ENCODE measurements around the gene PRR5L.

DNA sequence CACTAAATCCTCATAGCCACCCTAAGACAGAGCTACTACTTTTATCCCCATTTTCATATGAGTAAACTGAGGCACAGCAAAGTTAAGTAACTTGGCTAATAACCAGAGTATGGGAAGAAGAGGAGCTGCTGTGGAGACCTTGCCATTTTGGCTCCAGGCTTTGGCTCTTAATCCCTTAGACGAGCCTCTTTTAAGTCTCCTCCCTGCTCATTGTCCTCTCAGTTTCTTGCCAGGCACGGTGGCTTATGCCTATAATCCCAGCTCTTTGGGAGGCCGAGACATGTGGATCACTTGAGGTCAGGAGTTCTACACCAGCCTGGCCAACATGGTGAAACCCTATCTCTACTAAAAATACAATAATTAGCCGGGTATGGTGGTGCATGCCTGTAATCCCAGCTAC is 78.6 kb downstream of the PRR5L start:
- TF ChIP-seq, protein P1, sequence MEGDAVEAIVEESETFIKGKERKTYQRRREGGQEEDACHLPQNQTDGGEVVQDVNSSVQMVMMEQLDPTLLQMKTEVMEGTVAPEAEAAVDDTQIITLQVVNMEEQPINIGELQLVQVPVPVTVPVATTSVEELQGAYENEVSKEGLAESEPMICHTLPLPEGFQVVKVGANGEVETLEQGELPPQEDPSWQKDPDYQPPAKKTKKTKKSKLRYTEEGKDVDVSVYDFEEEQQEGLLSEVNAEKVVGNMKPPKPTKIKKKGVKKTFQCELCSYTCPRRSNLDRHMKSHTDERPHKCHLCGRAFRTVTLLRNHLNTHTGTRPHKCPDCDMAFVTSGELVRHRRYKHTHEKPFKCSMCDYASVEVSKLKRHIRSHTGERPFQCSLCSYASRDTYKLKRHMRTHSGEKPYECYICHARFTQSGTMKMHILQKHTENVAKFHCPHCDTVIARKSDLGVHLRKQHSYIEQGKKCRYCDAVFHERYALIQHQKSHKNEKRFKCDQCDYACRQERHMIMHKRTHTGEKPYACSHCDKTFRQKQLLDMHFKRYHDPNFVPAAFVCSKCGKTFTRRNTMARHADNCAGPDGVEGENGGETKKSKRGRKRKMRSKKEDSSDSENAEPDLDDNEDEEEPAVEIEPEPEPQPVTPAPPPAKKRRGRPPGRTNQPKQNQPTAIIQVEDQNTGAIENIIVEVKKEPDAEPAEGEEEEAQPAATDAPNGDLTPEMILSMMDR (IDR thresholded peaks at IDR 0.05) = no peak
- no peak for TF ChIP-seq EZH2phosphoT487 (IDR thresholded peaks at IDR 0.05; ENCODE audit: borderline replicate concordance, low read depth)

Data from SK-N-SH (cell line).